ENCODE measurements around the gene CCDC180.

Gene CCDC180

GRCh38 chr9:97293207-97293721 lies 14.2 kb upstream of the CCDC180 start:
- H3K4me1 ChIP-seq (ENCODE audit: insufficient read depth, low read length, severe bottlenecking), result no peaks in the 10 kb centered on the region
- H3K36me3 ChIP-seq (ENCODE audit: insufficient read depth, low read length), result no peaks in the 10 kb centered on the region
- H3K4me2 ChIP-seq (ENCODE audit: low read length), result no peak overlapping the region
- H3K79me2 ChIP-seq (ENCODE audit: insufficient read depth, low read length), result no peaks in the 10 kb centered on the region
- no peak overlapping the region for H3K9ac ChIP-seq (ENCODE audit: low read length)
- no peaks in the 10 kb centered on the region for H4K20me1 ChIP-seq (ENCODE audit: insufficient read depth, low read length)
- H3F3A ChIP-seq (ENCODE audit: insufficient read depth, low read length), result no peaks in the 10 kb centered on the region
- H3K27me3 ChIP-seq (ENCODE audit: insufficient read depth, low read length), result no peaks in the 10 kb centered on the region
- H3K9me2 ChIP-seq (ENCODE audit: low read depth, low read length), result no peaks in the 10 kb centered on the region
- no peak overlapping the region for H3K27ac ChIP-seq (ENCODE audit: low read depth, low read length, poor library complexity, severe bottlenecking)
- H2AFZ ChIP-seq (ENCODE audit: low read length), result no peak overlapping the region
- no peak for TF ChIP-seq EZH2 (IDR thresholded peaks at IDR 0.05; ENCODE audit: borderline replicate concordance, low read length)
- TF ChIP-seq, protein P1, sequence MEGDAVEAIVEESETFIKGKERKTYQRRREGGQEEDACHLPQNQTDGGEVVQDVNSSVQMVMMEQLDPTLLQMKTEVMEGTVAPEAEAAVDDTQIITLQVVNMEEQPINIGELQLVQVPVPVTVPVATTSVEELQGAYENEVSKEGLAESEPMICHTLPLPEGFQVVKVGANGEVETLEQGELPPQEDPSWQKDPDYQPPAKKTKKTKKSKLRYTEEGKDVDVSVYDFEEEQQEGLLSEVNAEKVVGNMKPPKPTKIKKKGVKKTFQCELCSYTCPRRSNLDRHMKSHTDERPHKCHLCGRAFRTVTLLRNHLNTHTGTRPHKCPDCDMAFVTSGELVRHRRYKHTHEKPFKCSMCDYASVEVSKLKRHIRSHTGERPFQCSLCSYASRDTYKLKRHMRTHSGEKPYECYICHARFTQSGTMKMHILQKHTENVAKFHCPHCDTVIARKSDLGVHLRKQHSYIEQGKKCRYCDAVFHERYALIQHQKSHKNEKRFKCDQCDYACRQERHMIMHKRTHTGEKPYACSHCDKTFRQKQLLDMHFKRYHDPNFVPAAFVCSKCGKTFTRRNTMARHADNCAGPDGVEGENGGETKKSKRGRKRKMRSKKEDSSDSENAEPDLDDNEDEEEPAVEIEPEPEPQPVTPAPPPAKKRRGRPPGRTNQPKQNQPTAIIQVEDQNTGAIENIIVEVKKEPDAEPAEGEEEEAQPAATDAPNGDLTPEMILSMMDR (IDR thresholded peaks at IDR 0.05; ENCODE audit: low read length), result no peak
- H3K9me3 ChIP-seq (ENCODE audit: low read length), result no peaks in the 10 kb centered on the region
- H3K4me3 ChIP-seq (ENCODE audit: low read depth, low read length, poor library complexity, severe bottlenecking), result no peak overlapping the region

DNA sequence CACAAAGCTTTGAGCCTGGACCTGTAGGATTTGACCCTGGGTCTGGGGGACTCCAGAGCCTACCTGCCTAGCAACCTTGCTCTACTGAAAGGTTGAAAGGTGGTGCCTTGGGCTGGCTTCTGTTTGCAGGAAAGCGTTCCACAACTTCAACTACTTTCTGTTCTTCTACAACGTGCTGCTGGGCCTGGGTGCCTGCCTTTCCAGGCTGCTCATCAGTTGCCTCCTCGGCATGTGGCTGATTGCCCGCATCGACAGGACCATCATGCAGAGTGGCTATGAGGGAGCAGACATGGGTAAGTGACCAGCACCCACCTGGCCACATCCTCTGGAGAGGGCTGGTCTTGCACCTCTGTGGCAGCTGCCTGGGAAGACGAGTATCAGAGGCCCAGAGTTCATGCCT lies 13.6 kb upstream of the CCDC180 start:
- no peak overlapping the region for H3K27ac ChIP-seq (ENCODE audit: low read depth, low read length, poor library complexity, severe bottlenecking)
- no peaks in the 10 kb centered on the region for H3K27me3 ChIP-seq (ENCODE audit: insufficient read depth, low read length)
- H3K36me3 ChIP-seq (ENCODE audit: insufficient read depth, low read length), result no peaks in the 10 kb centered on the region
- no peaks in the 10 kb centered on the region for H3K9me3 ChIP-seq (ENCODE audit: low read length)
- no peaks in the 10 kb centered on the region for H3K79me2 ChIP-seq (ENCODE audit: insufficient read depth, low read length)
- no peaks in the 10 kb centered on the region for H3K4me1 ChIP-seq (ENCODE audit: insufficient read depth, low read length, severe bottlenecking)
- no peak overlapping the region for H3K4me2 ChIP-seq (ENCODE audit: low read length)
- no peaks in the 10 kb centered on the region for H3K9me2 ChIP-seq (ENCODE audit: low read depth, low read length)
- H4K20me1 ChIP-seq (ENCODE audit: insufficient read depth, low read length), result no peaks in the 10 kb centered on the region
- TF ChIP-seq EZH2 (IDR thresholded peaks at IDR 0.05; ENCODE audit: borderline replicate concordance, low read length), result no peak
- TF ChIP-seq, protein P1 (IDR thresholded peaks at IDR 0.05; ENCODE audit: low read length), result no peak
- no peak overlapping the region for H3K9ac ChIP-seq (ENCODE audit: low read length)
- no peak overlapping the region for H2AFZ ChIP-seq (ENCODE audit: low read length)
- no peak overlapping the region for H3K4me3 ChIP-seq (ENCODE audit: low read depth, low read length, poor library complexity, severe bottlenecking)
- no peaks in the 10 kb centered on the region for H3F3A ChIP-seq (ENCODE audit: insufficient read depth, low read length)

DNA sequence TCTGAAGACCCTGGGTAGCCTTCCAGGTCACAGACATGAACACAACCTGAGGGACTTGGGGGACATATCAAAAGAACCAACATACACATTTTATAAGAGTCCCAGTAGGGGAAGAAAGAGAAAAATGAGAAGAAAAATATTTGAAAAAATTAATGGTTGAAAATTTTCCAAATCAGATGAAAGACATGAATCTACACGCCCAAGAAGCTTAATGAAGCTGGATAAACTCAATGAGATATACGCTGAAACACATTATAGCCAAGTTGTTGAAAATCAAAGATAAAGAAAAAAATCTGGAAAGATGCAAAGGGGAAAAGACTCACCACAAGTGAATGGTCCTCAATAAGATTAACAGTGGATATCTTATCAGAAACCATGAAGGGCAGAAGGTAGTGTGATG lies 9.6 kb upstream of the CCDC180 start:
- Histone ChIP-seq H3K27ac (ENCODE audit: low read depth, low read length, poor library complexity, severe bottlenecking) (no peak overlapping the region), H3K27me3 (ENCODE audit: insufficient read depth, low read length) (no peaks in the 10 kb centered on the region), H3K36me3 (ENCODE audit: insufficient read depth, low read length) (no peaks in the 10 kb centered on the region), H3K4me3 (ENCODE audit: low read depth, low read length, poor library complexity, severe bottlenecking) (no peak overlapping the region), H3F3A (ENCODE audit: insufficient read depth, low read length) (no peaks in the 10 kb centered on the region), H3K79me2 (ENCODE audit: insufficient read depth, low read length) (no peaks in the 10 kb centered on the region), H2AFZ (ENCODE audit: low read length) (no peak overlapping the region), H4K20me1 (ENCODE audit: insufficient read depth, low read length) (no peaks in the 10 kb centered on the region), H3K9me3 (ENCODE audit: low read length) (no peaks in the 10 kb centered on the region), H3K4me1 (ENCODE audit: insufficient read depth, low read length, severe bottlenecking) (no peaks in the 10 kb centered on the region), H3K9ac (ENCODE audit: low read length) (no peak overlapping the region), H3K9me2 (ENCODE audit: low read depth, low read length) (no peaks in the 10 kb centered on the region), H3K4me2 (ENCODE audit: low read length) (no peak overlapping the region)
- TF ChIP-seq, protein P1 (IDR thresholded peaks at IDR 0.05; ENCODE audit: low read length), result no peak

All from OCI-LY1 (cell line).